Left ventricle myocardium inferior (tissue), 1 donor: ENCODE data around the gene ADAMTS9. TPM values are rescaled to one million over a fixed set of nuclear protein-coding genes. Genes with fewer than 3 reads are reported as not detected.

Experiments used
- DNase-seq: peaks from one replicate; pipeline ENCODE4 v3.0.0-alpha.2; 2020
- H3K27ac ChIP-seq: fragments of 200-600 bp; replicated peaks from 2 replicates; pipeline ENCODE4 v1.8.0; 2021
- H3K27me3 ChIP-seq: fragments of 200-600 bp; 2 replicates; pipeline ENCODE4 v1.8.0; 2021; ENCODE audit warnings: low read depth
- H3K36me3 ChIP-seq: fragments of 200-600 bp; 2 replicates; pipeline ENCODE4 v1.8.0; 2021
- H3K4me1 ChIP-seq: fragments of 200-600 bp; 2 replicates; pipeline ENCODE4 v1.8.0; 2021
- H3K4me3 ChIP-seq: fragments of 200-600 bp; 2 replicates; pipeline ENCODE4 v1.8.0; 2021; ENCODE audit warnings: mild to moderate bottlenecking, moderate library complexity
- H3K9me3 ChIP-seq: fragments of 200-600 bp; replicated peaks from 2 replicates; pipeline ENCODE4 v1.8.0; 2021
- CTCF ChIP-seq: fragments of 200-600 bp; IDR thresholded peaks from 2 replicates; pipeline ENCODE4 v1.8.0; 2021; ENCODE audit warnings: antibody characterized with exemption, mild to moderate bottlenecking, borderline replicate concordance
- intact Hi-C: fragments of 100-400 bp; cut with micrococcal nuclease; formaldehyde crosslinking; loops from one replicate; pipeline ENCODE4 v1.11.0; 2022
- total RNA-seq: library from RNA; stranded (reverse); fragmentation: NEBNext Ultra II Directional; extraction: Animal tissue kit (Norgen Biotek cat#: 25700); gene quantifications from one replicate; pipeline ENCODE4 v1.2.1, GENCODE V29; 2021
- donor health status: DM: no; HTN: yes; CAD: no; lungs with severe emphysema.

The ADAMTS9 gene
- total RNA-seq, 1 donor from 2014 or later = 14.7 TPM

GRCh38 chr3:64518496-64518895, 169.3 kb downstream of the ADAMTS9 start:
- no peak for DNase-seq

GRCh38 chr3:64514889-64515288, 172.9 kb downstream of the ADAMTS9 start:
- Histone ChIP-seq H3K36me3 (peaks cover 31% of the 10 kb centered on the region), H3K9me3 (no peaks in the 10 kb centered on the region)
- intact Hi-C loops = no loop called here

More at GRCh38 chr3:64518496-64518895, 169.3 kb downstream of the ADAMTS9 start:
- no peaks in the 10 kb centered on the region for H3K4me1 ChIP-seq
- no peak overlapping the region for H3K27ac ChIP-seq
- intact Hi-C loops = no loop called here
- no peaks in the 10 kb centered on the region for H3K27me3 ChIP-seq
- no peak for TF ChIP-seq CTCF
- H3K4me3 ChIP-seq = no peak overlapping the region
- peaks cover 3% of the 10 kb centered on the region for H3K9me3 ChIP-seq
- H3K36me3 ChIP-seq = peaks cover 56% of the 10 kb centered on the region

GRCh38 chr3:64509206-64509605, 178.6 kb downstream of the ADAMTS9 start:
- Histone ChIP-seq H3K4me3 (no peak overlapping the region), H3K9me3 (no peaks in the 10 kb centered on the region), H3K27ac (no peak overlapping the region), H3K27me3 (no peaks in the 10 kb centered on the region), H3K36me3 (no peaks in the 10 kb centered on the region), H3K4me1 (no peaks in the 10 kb centered on the region)
- intact Hi-C loops = no loop called here
- no peak for DNase-seq
- TF ChIP-seq CTCF = no peak

More at GRCh38 chr3:64514889-64515288, 172.9 kb downstream of the ADAMTS9 start:
- no peak for DNase-seq
- Histone ChIP-seq H3K27ac (no peak overlapping the region), H3K27me3 (no peaks in the 10 kb centered on the region), H3K4me3 (no peak overlapping the region), H3K4me1 (no peaks in the 10 kb centered on the region)
- no peak for TF ChIP-seq CTCF

GRCh38 chr3:64508140-64508539, 179.7 kb downstream of the ADAMTS9 start:
- H3K27ac ChIP-seq = no peak overlapping the region
- no peaks in the 10 kb centered on the region for H3K27me3 ChIP-seq
- no peaks in the 10 kb centered on the region for H3K9me3 ChIP-seq
- no peak for TF ChIP-seq CTCF
- DNase-seq = no peak
- no peaks in the 10 kb centered on the region for H3K4me1 ChIP-seq
- no peak overlapping the region for H3K4me3 ChIP-seq
- intact Hi-C loops = no loop called here
- H3K36me3 ChIP-seq = no peaks in the 10 kb centered on the region

GRCh38 chr3:64506255-64506654, 181.5 kb downstream of the ADAMTS9 start:
- intact Hi-C loops = no loop called here
- no peak for DNase-seq
- TF ChIP-seq CTCF = no peak
- no peaks in the 10 kb centered on the region for H3K9me3 ChIP-seq
- no peak overlapping the region for H3K4me3 ChIP-seq
- no peaks in the 10 kb centered on the region for H3K36me3 ChIP-seq
- no peak overlapping the region for H3K27ac ChIP-seq
- H3K27me3 ChIP-seq = no peaks in the 10 kb centered on the region
- no peaks in the 10 kb centered on the region for H3K4me1 ChIP-seq

- H3K27me3 ChIP-seq = no peaks in the 10 kb centered on the region
- H3K27ac ChIP-seq = no peak overlapping the region
- H3K4me3 ChIP-seq = no peak overlapping the region
- no peaks in the 10 kb centered on the region for H3K36me3 ChIP-seq
- TF ChIP-seq CTCF = no peak
- no peaks in the 10 kb centered on the region for H3K4me1 ChIP-seq
- intact Hi-C loops = no loop called here
- DNase-seq = no peak
- no peaks in the 10 kb centered on the region for H3K9me3 ChIP-seq
These were observed 182.4 kb downstream of the ADAMTS9 start for GRCh38 chr3:64505419-64505818.
